GM11168 (cell line): Measurements from ENCODE around the gene ANKMY2.
"Not testable (repeated sequence)": the region's sequence is repeated elsewhere in the genome, so short reads cannot be mapped to it uniquely, and the experiment has no call there.

Experiments used
- in situ Hi-C: fragments of 300-500 bp; cut with MboI; formaldehyde crosslinking; loops from one replicate; pipeline ENCODE4 v1.12.0; 2022; ENCODE audit warnings: low sequenced_read_pairs; ENCODE audit not compliant: unreplicated experiment

The ANKMY2 gene

DNA sequence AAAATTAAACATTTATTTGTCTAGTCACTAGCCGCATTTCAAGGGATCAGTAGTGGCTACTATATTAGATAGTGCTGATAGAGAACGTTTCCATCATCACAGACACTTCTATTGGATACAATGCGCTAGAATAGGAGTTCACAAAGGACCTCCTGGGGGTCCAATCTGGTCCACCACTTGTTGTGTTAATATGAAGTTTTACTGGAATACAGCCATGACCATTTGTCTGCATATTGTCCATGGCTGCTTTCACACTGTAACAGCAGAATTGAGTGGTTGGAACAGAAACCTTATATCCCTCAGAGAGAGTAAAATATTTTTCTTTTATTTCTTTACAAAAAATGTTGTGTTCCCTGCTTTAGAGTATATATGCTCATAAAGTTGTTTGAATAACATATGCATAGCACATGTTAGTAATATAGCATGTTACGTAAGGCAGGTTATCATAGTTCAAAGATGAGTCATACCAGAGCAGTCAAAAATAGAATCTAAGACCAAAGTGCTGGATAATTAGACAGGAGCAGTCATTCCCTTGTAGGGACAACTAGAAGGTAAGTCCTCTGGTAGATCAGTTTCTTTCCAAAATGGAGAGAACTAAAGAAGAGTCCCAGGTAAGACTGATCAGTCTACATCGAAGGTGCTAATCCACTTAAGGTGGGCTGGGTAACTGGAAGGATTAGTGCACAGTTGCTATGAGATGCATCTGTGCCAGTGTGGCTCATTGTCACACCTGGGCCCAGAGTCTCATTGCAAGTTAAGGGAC, 15.3 kb upstream of the ANKMY2 start:
- in situ Hi-C loops = no loop called here

GRCh38 chr7:16659854-16660497, 14.4 kb upstream of the ANKMY2 start:
- in situ Hi-C loops = not testable (repeated sequence)

DNA sequence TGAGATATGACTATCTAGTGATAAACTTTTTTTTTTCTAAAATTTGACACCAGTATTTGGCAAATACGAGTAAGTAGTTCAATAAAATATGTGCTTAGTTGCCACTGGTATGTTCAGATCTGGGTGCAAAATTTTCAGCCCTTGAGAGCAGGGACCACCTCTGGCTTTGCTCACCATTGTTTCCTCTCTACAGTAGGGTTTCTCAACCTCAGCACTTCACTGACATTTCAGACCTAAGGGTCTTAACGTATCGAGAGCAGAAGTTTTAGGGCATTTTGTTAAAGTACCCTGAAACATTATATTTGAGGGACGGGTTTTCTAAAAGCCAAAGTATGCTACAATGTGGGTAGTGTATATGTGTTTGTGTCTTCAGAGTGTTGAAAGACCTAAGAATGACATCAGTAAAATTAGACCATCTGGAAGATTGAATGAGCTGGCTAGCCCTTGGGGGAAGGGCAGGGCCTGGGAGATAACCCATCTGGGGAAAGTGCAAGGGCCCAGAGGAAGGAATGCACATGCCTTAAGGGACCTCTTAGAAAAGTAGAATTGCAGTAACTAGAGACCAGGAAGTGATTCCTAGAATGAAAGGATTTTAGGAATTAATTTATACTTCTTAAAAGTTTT, 12.2 kb upstream of the ANKMY2 start:
- in situ Hi-C loops = no loop called here

- in situ Hi-C loops = no loop called here
Measured at GRCh38 chr7:16656141-16656540, 10.6 kb upstream of the ANKMY2 start.

DNA sequence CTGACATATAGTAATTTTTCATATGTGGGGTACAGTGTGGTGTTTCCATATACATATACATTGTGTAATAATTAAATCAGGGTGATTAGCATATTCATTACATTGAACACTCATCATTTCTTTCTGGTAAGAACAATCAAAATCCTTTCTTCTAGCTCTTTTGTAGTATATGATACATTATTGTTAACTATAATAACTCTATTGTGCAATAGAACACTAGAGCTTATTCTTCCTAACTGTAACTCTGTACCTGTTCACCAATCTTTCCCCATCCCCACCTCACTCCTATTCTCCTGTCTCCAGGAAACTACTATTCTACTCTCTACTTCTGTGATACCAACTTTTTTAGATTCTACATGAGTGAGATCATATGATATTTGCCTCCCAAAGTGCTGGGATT, 9.8 kb upstream of the ANKMY2 start:
- in situ Hi-C loops = no loop called here

- in situ Hi-C loops = no loop called here
Measured at GRCh38 chr7:16652888-16653287, 7.3 kb upstream of the ANKMY2 start.

DNA sequence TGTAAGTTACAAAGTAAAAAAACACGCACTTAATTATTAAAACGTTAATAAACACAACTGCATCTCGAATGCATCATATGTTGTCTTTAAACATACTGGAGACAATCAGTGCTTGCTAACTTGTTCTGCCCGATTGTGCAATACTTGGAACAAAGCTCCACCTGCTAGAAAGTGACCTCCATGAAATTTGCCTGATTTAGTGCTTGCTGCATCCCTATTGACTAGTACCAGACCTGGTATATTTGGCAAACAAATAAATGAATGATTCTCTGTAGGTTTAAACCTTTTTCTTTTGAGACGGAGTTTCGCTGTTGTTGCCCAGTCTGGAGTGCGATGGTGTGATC, 6.7 kb upstream of the ANKMY2 start:
- in situ Hi-C loops = no loop called here

DNA sequence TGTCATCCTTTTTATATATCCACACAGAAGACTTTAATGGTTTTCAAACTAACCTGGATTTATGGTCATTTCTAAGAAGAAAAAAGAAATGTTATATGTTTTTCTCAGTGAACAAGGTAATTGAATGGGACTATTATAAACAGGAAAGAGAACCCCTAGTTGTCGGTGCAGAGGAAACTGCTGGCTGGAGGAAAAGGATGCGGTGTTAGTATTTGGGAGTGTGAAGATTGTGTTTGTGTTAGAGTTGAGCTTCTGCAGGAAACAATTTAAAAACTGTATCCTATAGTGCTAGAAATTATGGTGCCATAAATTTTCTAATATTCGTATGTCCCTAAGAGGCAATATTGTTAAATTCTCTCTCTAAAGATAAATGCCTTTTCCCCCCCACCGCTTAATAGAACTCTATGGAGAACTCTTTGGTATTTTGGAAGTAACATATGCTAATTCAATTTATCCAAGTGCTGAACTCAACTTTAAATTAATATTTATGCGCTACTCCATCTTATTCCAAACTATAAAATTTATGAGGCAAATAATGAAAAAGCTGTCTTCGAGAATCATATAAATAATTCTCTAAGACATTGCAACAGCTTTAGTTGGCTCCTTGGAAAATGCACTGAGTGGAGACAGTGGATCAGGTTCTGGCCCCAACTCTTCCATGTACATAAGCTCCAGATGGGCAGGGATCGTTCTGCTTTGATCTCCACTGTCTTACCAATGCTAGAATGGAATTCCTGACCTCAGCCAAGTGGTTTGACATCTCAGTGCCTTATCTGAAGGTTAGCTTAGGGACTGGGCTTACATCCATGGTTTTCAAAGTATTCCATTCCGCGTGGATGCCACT, 6.1 kb upstream of the ANKMY2 start:
- in situ Hi-C loops = no loop called here

- in situ Hi-C loops = no loop called here
Measured at GRCh38 chr7:16650266-16650665, 4.7 kb upstream of the ANKMY2 start.

DNA sequence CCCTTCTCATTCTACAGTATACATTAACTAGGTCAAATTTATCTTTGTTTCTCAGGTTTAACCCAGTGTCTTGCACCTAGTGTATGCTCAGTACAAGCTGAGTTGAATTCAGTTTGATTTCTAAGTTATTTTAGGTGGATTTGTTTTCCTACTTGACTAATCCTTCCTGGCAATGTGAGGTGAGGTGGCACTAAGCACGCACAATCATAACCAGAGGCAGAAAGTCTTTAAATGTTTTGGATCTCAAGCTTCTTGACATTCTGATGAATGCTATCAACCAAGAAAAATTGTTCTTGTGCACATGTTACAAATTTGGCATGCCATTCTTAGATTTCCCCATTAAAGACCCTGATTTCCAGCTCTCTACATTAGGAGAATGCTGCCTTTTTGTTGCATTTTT, 3.6 kb upstream of the ANKMY2 start:
- in situ Hi-C loops = no loop called here

DNA sequence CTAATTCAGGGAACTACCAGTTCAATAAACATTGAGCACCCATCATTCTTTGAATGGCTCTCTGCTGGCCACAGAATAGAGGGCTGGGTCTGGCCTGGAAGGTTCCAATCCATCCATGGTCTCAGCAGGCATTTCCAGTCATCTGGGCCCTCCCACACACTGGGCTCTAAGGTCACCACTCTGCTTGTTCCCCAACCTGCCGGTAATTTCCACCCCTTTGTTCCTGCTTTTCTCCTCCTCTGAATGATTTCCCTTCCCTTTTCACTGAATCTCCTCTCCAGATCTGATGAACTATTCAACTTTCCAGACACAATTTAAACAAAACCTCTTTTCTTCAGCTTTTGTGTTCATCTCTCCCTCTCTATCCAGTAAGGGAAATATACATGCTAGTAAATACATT, 3.0 kb upstream of the ANKMY2 start:
- in situ Hi-C loops = no loop called here

- in situ Hi-C loops = no loop called here
Measured at GRCh38 chr7:16647435-16647960, 1.9 kb upstream of the ANKMY2 start.

- in situ Hi-C loops = no loop called here
Measured at GRCh38 chr7:16646472-16647072, 1.0 kb upstream of the ANKMY2 start.

DNA sequence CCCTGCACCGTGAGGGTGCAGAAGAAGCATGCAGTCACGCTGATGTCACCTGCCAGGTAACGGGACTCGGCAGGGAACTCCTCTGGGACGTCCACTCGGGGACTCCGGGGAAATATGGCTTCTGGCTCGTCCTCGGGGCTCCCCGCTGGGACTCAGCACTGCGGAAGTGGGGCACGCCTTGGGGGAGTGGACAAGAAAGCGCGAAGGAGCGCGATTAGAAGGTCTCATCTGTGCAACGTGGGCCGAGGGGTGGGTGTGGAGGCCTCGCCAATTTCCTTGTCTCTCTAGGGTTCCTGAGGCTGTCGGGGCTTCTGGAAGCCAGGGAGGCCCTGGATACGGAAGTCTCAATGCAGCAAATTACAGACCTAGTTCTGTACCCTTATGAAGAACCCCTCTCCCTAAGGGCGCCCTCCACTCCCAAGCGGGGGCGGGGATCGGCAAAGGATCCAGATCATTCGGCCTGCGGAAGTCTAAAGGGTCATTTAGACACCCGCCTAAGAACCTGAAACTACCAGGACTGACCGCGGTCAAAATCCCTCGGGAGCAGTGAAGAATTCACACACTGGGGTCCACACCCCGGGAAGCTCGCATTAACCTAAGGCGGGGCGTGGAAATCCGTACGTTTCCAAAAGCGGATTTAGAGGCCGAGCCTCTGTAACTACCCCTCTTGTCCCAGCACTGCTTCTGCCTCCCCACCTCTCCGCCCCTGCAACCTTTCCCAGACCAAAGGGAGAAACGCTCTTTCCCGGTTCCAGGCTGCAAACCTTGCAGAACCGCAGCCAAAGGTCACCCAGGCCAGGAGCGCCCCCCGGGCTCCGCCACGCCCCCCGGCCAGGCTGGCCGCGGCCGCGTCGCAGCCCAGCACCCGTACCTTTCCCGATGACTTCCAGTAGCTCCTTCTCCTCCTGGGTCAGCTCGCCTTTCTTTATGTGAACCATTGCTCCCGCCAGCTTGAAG, 640 bp downstream of the ANKMY2 start:
- in situ Hi-C loops = no loop called here

DNA sequence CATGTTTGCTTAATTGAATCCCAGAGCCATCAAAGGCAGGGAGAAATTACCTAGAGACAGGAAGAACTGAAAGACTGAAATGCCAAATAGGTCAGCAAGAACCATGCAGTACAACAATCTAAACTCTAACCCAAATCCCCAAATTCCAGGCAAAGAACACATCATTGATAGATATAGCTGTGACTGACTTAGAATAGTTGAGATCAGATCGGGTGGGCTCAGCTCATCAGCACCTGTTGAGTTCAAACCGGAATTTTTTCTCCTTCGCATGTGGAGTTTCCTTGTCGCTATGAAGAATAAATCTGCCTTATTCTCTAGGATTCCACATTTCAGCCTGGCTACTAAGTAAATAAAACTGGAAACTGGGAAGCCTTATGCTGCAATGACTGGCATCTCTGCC, 1.4 kb downstream of the ANKMY2 start:
- in situ Hi-C loops = no loop called here

- in situ Hi-C loops = no loop called here
Measured at GRCh38 chr7:16638282-16639280, 7.0 kb downstream of the ANKMY2 start.

DNA sequence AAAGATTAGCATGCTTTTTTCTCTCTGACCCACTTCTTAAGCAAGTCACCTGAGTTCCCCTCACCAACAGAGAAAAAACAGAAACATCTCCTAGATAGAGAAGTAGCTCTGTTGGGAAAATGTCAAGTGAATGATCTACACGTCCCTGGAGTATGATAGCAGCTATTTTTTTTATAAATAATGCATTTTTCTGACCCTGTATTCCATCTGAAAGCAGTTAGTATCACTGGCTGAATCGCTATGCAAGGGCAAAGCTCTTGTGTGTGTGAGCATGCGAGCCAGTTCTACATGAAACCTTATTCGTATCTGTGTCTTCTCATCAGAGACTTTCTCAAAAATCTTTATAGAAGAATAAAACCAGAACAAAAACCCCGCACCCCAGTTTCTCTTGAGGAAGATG, 8.2 kb downstream of the ANKMY2 start:
- in situ Hi-C loops = no loop called here

GRCh38 chr7:16636555-16637101, 8.9 kb downstream of the ANKMY2 start:
- in situ Hi-C loops = no loop called here
